NCI-H460 (cell line): ENCODE measurements around the gene LRRIQ3. TPM values are rescaled to one million over a fixed set of nuclear protein-coding genes. Genes with fewer than 3 reads are reported as not detected.
"Not testable (repeated sequence)": the region's sequence is repeated elsewhere in the genome, so short reads cannot be mapped to it uniquely, and the experiment has no call there.

Source experiments
- DNase-seq: peaks from one replicate; pipeline ENCODE4 v3.0.0-alpha.2; 2016; ENCODE audit warnings: low read depth; ENCODE audit errors: extremely low read depth
- polyA plus RNA-seq: library from polyadenylated mRNA; depleted of rRNA; stranded (reverse); fragments of >200 nt; gene quantifications from 2 replicates; pipeline ENCODE4 v1.2.3, GENCODE V29; 2014; cell fraction: nucleus; rRNA removed
- total RNA-seq: library from RNA; depleted of rRNA; stranded (reverse); fragments of >200 nt; shearing (Covaris generic); gene quantifications from 2 replicates; pipeline ENCODE4 v1.2.3, GENCODE V29; 2014; rRNA removed

Gene LRRIQ3
- total RNA-seq = 2.1 and 2.6 TPM in 2 replicates
- 1.3 and 2.8 TPM in 2 replicates for polyA plus RNA-seq

- DNase-seq = peak; percentile 88
Measured at GRCh38 chr1:74197657-74198552, at the start of gene LRRIQ3, which contains the start of gene FPGT. LRRIQ3 (minus strand) TSS chr1:74198176; CDS start chr1:74183684, 14,492 bp downstream. FPGT (plus strand) TSS chr1:74198242; CDS start chr1:74198279, 37 bp downstream.

GRCh38 chr1:74246315-74246714, 48.3 kb upstream of the LRRIQ3 start:
- no peak for DNase-seq

- DNase-seq = no peak
Measured at GRCh38 chr1:74245168-74245772, 47.3 kb upstream of the LRRIQ3 start.

- DNase-seq = no peak
Measured at GRCh38 chr1:74237787-74238186, 39.8 kb upstream of the LRRIQ3 start.

- no peak for DNase-seq
Measured at GRCh38 chr1:74237035-74237434, 39.1 kb upstream of the LRRIQ3 start.

GRCh38 chr1:74236440-74236839, 38.5 kb upstream of the LRRIQ3 start:
- no peak for DNase-seq

- DNase-seq = no peak
Measured at GRCh38 chr1:74235153-74235552, 37.2 kb upstream of the LRRIQ3 start, which contains the start of gene TNNI3K. TNNI3K (plus strand) TSS chr1:74235387; CDS start chr1:74235452, 65 bp downstream.

- no peak for DNase-seq
Measured at GRCh38 chr1:74223453-74223852, 25.5 kb upstream of the LRRIQ3 start.

- peak; percentile 11 for DNase-seq
Measured at GRCh38 chr1:74222701-74223100, 24.7 kb upstream of the LRRIQ3 start.

- no peak for DNase-seq
Measured at GRCh38 chr1:74215229-74215628, 17.3 kb upstream of the LRRIQ3 start.

GRCh38 chr1:74205266-74205665, 7.3 kb upstream of the LRRIQ3 start:
- no peak for DNase-seq

GRCh38 chr1:74199504-74199903, 1.5 kb upstream of the LRRIQ3 start:
- DNase-seq = no peak

GRCh38 chr1:74197255-74197654, 721 bp downstream of the LRRIQ3 start:
- no peak for DNase-seq

GRCh38 chr1:74195339-74195738, 2.6 kb downstream of the LRRIQ3 start:
- no peak for DNase-seq

- DNase-seq = no peak
Measured at GRCh38 chr1:74193908-74194307, 4.1 kb downstream of the LRRIQ3 start.

GRCh38 chr1:74180490-74180889, 17.5 kb downstream of the LRRIQ3 start:
- DNase-seq = peak; percentile 38

- not testable (repeated sequence) for DNase-seq
Measured at GRCh38 chr1:74174423-74174822, 23.6 kb downstream of the LRRIQ3 start.

GRCh38 chr1:74162333-74162732, 35.6 kb downstream of the LRRIQ3 start:
- DNase-seq = no peak

- DNase-seq = no peak
Measured at GRCh38 chr1:74161497-74161896, 36.5 kb downstream of the LRRIQ3 start.

- no peak for DNase-seq
Measured at GRCh38 chr1:74160046-74160445, 37.9 kb downstream of the LRRIQ3 start.

- DNase-seq = no peak
Measured at GRCh38 chr1:74145086-74145485, 52.9 kb downstream of the LRRIQ3 start.

GRCh38 chr1:74117370-74117769, 80.6 kb downstream of the LRRIQ3 start:
- not testable (repeated sequence) for DNase-seq
